Body of pancreas (tissue), 4 donors: Measurements from ENCODE around the gene CNOT1.

ENCODE experiments used
- CTCF ChIP-seq, 7 experiments: fragments of 450-650 bp in 4 of 7; fragments of 200-600 bp in 3 of 7; sonication (generic) in 3 of 7; IDR thresholded peaks; one replicate each; pipeline ENCODE4 v1.5.1; 2016 to 2019; ENCODE audit warnings: antibody characterized with exemption in 7 of 7
- POLR2A ChIP-seq, 3 donors: fragments of 450-650 bp; IDR thresholded peaks; one replicate each; pipeline ENCODE4 v1.6.1; 2016; ENCODE audit warnings: antibody characterized with exemption in 3 of 3, mild to moderate bottlenecking in 2 of 3

- TF ChIP-seq CTCF (IDR thresholded peaks at IDR 0.05) (no peak), POLR2A (IDR thresholded peaks at IDR 0.05) (no peak)
Observed at GRCh38 chr16:58513874-58514273, 115.8 kb downstream of the CNOT1 start.
